Activated T-cell treated with anti-CD3 and anti-CD28 coated beads, Interleukin-2, amount 50 U/mL, for 4 hours (primary cell): ENCODE measurements around the gene ZBTB42. TPM values are rescaled to one million over a fixed set of nuclear protein-coding genes. Genes with fewer than 3 reads are reported as not detected.

ENCODE experiments used
- ATAC-seq, 2 donors: fragments of 200-7000 bp; cut with Tn5 transposase; one replicate each; pipeline ENCODE4 v1.10.0; 2021
- DNase-seq: peaks from one replicate; pipeline ENCODE4 v3.0.0-alpha.2; 2020
- H3K27me3 Mint-ChIP-seq: one replicate; pipeline ENCODE4 v1.8.0; 2021; ENCODE audit warnings: low read depth, mixed read lengths
- H3K36me3 Mint-ChIP-seq: one replicate; pipeline ENCODE4 v1.8.0; 2022; ENCODE audit warnings: mixed read lengths; ENCODE audit not compliant: insufficient read depth
- H3K4me1 Mint-ChIP-seq: one replicate; pipeline ENCODE4 v1.8.0; 2021; ENCODE audit warnings: low read depth, mixed read lengths
- H3K4me3 Mint-ChIP-seq: one replicate; pipeline ENCODE4 v1.8.0; 2021; ENCODE audit warnings: mild to moderate bottlenecking, moderate library complexity, mixed read lengths
- H3K9me3 Mint-ChIP-seq: one replicate; pipeline ENCODE4 v1.8.0; 2021; ENCODE audit warnings: mixed read lengths
- total RNA-seq, 3 donors: library from RNA; stranded (reverse); gene quantifications; one replicate each; pipeline ENCODE4 v1.2.1, GENCODE V29; 2021

Gene ZBTB42
- total RNA-seq, 3 donors from 2014 or later: 3.6 to 4.1 (median 4.0) TPM

GRCh38 chr14:104774453-104775072 lies 26.3 kb upstream of the ZBTB42 start:
- ATAC-seq (no peak), DNase-seq (no peak)
- H3K27me3 Mint-ChIP-seq: no peaks in the 10 kb centered on the region
- peaks cover 22% of the 10 kb centered on the region for H3K36me3 Mint-ChIP-seq
- H3K4me3 Mint-ChIP-seq: no peak overlapping the region
- peaks cover 3% of the 10 kb centered on the region for H3K4me1 Mint-ChIP-seq
- H3K9me3 Mint-ChIP-seq: peaks cover 3% of the 10 kb centered on the region

GRCh38 chr14:104775073-104775489 lies 25.8 kb upstream of the ZBTB42 start:
- no peaks in the 10 kb centered on the region for H3K4me1 Mint-ChIP-seq
- DNase-seq: no peak
- H3K4me3 Mint-ChIP-seq: no peak overlapping the region
- no peak for ATAC-seq
- peaks cover 22% of the 10 kb centered on the region for H3K36me3 Mint-ChIP-seq
- no peaks in the 10 kb centered on the region for H3K27me3 Mint-ChIP-seq
- H3K9me3 Mint-ChIP-seq: peaks cover 3% of the 10 kb centered on the region

- Mint-ChIP-seq H3K9me3 (no peaks in the 10 kb centered on the region), H3K4me3 (no peak overlapping the region), H3K27me3 (no peaks in the 10 kb centered on the region), H3K36me3 (peaks cover 14% of the 10 kb centered on the region), H3K4me1 (no peaks in the 10 kb centered on the region)
- ATAC-seq (no peak), DNase-seq (no peak)
These were observed 24.4 kb upstream of the ZBTB42 start for GRCh38 chr14:104776481-104776880.

GRCh38 chr14:104776961-104777807 lies 23.7 kb upstream of the ZBTB42 start:
- Mint-ChIP-seq H3K27me3 (no peaks in the 10 kb centered on the region), H3K36me3 (peaks cover 8% of the 10 kb centered on the region), H3K4me1 (no peaks in the 10 kb centered on the region), H3K9me3 (no peaks in the 10 kb centered on the region), H3K4me3 (no peak overlapping the region)
- no peak for ATAC-seq
- no peak for DNase-seq

- peaks cover 7% of the 10 kb centered on the region for H3K36me3 Mint-ChIP-seq
- no peaks in the 10 kb centered on the region for H3K9me3 Mint-ChIP-seq
- H3K4me1 Mint-ChIP-seq: no peaks in the 10 kb centered on the region
- DNase-seq: no peak
- ATAC-seq: no peak
- H3K4me3 Mint-ChIP-seq: no peak overlapping the region
- no peaks in the 10 kb centered on the region for H3K27me3 Mint-ChIP-seq
These were observed 23.1 kb upstream of the ZBTB42 start for GRCh38 chr14:104777808-104778249.

- peaks cover 4% of the 10 kb centered on the region for H3K36me3 Mint-ChIP-seq
- no peak for ATAC-seq
- H3K4me1 Mint-ChIP-seq: no peaks in the 10 kb centered on the region
These were observed 22.1 kb upstream of the ZBTB42 start for GRCh38 chr14:104778694-104779331.

GRCh38 chr14:104779776-104780512 lies 21.0 kb upstream of the ZBTB42 start:
- Mint-ChIP-seq H3K27me3 (no peaks in the 10 kb centered on the region), H3K36me3 (peaks cover 4% of the 10 kb centered on the region), H3K9me3 (no peaks in the 10 kb centered on the region), H3K4me3 (no peak overlapping the region), H3K4me1 (no peaks in the 10 kb centered on the region)
- no peak for DNase-seq
- no peak for ATAC-seq

More at GRCh38 chr14:104778694-104779331, 22.1 kb upstream of the ZBTB42 start:
- no peaks in the 10 kb centered on the region for H3K9me3 Mint-ChIP-seq
- H3K4me3 Mint-ChIP-seq: no peak overlapping the region
- no peaks in the 10 kb centered on the region for H3K27me3 Mint-ChIP-seq
- no peak for DNase-seq

GRCh38 chr14:104780513-104781030 lies 20.3 kb upstream of the ZBTB42 start:
- DNase-seq: no peak
- no peak overlapping the region for H3K4me3 Mint-ChIP-seq
- peaks cover 3% of the 10 kb centered on the region for H3K4me1 Mint-ChIP-seq
- H3K9me3 Mint-ChIP-seq: no peaks in the 10 kb centered on the region
- peaks cover 4% of the 10 kb centered on the region for H3K36me3 Mint-ChIP-seq
- H3K27me3 Mint-ChIP-seq: no peaks in the 10 kb centered on the region
- ATAC-seq: no peak

GRCh38 chr14:104781271-104782077 lies 19.4 kb upstream of the ZBTB42 start:
- peaks cover 2% of the 10 kb centered on the region for H3K36me3 Mint-ChIP-seq
- no peak for ATAC-seq
- DNase-seq: no peak
- H3K9me3 Mint-ChIP-seq: no peaks in the 10 kb centered on the region
- no peak overlapping the region for H3K4me3 Mint-ChIP-seq
- H3K27me3 Mint-ChIP-seq: no peaks in the 10 kb centered on the region
- H3K4me1 Mint-ChIP-seq: peaks cover 5% of the 10 kb centered on the region

- Mint-ChIP-seq H3K4me1 (peaks cover 9% of the 10 kb centered on the region), H3K9me3 (no peaks in the 10 kb centered on the region), H3K4me3 (no peak overlapping the region), H3K36me3 (no peaks in the 10 kb centered on the region), H3K27me3 (no peaks in the 10 kb centered on the region)
- no peak for DNase-seq
- ATAC-seq: no peak
These were observed 18.7 kb upstream of the ZBTB42 start for GRCh38 chr14:104782086-104782807.

- Mint-ChIP-seq H3K36me3 (no peaks in the 10 kb centered on the region), H3K27me3 (no peaks in the 10 kb centered on the region), H3K4me1 (peaks cover 9% of the 10 kb centered on the region), H3K9me3 (no peaks in the 10 kb centered on the region), H3K4me3 (no peak overlapping the region)
- no peak for DNase-seq
- no peak for ATAC-seq
These were observed 18.1 kb upstream of the ZBTB42 start for GRCh38 chr14:104782808-104783139.

GRCh38 chr14:104783484-104784217 lies 17.2 kb upstream of the ZBTB42 start:
- Mint-ChIP-seq H3K27me3 (no peaks in the 10 kb centered on the region), H3K4me3 (no peak overlapping the region), H3K36me3 (no peaks in the 10 kb centered on the region), H3K4me1 (peaks cover 15% of the 10 kb centered on the region), H3K9me3 (no peaks in the 10 kb centered on the region)
- ATAC-seq (no peak), DNase-seq (no peak)
